ENCODE measurements around the gene PCSK1N. TPM values are rescaled to one million over a fixed set of nuclear protein-coding genes. Genes with fewer than 3 reads are reported as not detected.

Gene PCSK1N
- total and polyA plus RNA-seq, 2 of the 13 experiments (the other 11 are each of a cell fraction or from before 2014, with no cell fraction given) = 4.5 to 14.0 TPM

GRCh38 chrX:48801280-48802088 is 33.9 kb downstream of the PCSK1N start, which contains the start of gene HDAC6 (continued):
- TF ChIP-seq SATB2 (CRISPR knock-in tag; IDR thresholded peaks at IDR 0.05) (no peak), RXRA (CRISPR knock-in tag; IDR thresholded peaks at IDR 0.05) (peak; percentile 38; the same call in 1 of the 2 replicates), EHMT2 (IDR thresholded peaks at IDR 0.05; ENCODE audit: borderline replicate concordance, low read depth, low read length) (no peak), ZKSCAN1 (IDR thresholded peaks at IDR 0.05; ENCODE audit: low read length) (no peak), SP140L (CRISPR knock-in tag; IDR thresholded peaks at IDR 0.05; ENCODE audit: borderline replicate concordance) (no peak), MAFF (IDR thresholded peaks at IDR 0.05; ENCODE audit: low read depth, low read length) (no peak), TEAD3 (CRISPR knock-in tag; optimal IDR thresholded peaks at IDR 0.05; ENCODE audit: borderline replicate concordance) (no peak), ZNF33B (CRISPR knock-in tag; IDR thresholded peaks at IDR 0.05) (no peak), ATRX (CRISPR knock-in tag; IDR thresholded peaks at IDR 0.05; ENCODE audit: borderline replicate concordance) (no peak), STAT5B (CRISPR knock-in tag; IDR thresholded peaks at IDR 0.05) (no peak), ZNF224 (CRISPR knock-in tag; IDR thresholded peaks at IDR 0.05) (no peak), ZNF180 (CRISPR knock-in tag; IDR thresholded peaks at IDR 0.05; ENCODE audit: borderline replicate concordance, low read depth) (no peak), ETV5 (CRISPR knock-in tag; IDR thresholded peaks at IDR 0.05; ENCODE audit: borderline replicate concordance) (no peak), NCOA5 (CRISPR knock-in tag; IDR thresholded peaks at IDR 0.05) (no peak), ZNF232 (CRISPR knock-in tag; IDR thresholded peaks at IDR 0.05; ENCODE audit: borderline replicate concordance) (no peak), ZNF235 (CRISPR knock-in tag; IDR thresholded peaks at IDR 0.05; ENCODE audit: borderline replicate concordance) (0 out of 2 replicates have a peak, but pooled peaks have one; percentile 65), ZNF709 (CRISPR knock-in tag; IDR thresholded peaks at IDR 0.05) (no peak), RBFOX2 (IDR thresholded peaks at IDR 0.05; ENCODE audit: low read depth, low read length) (peak; percentile 79), GATAD1 (CRISPR knock-in tag; IDR thresholded peaks at IDR 0.05) (peak; percentile 98), ZNF670 (CRISPR knock-in tag; IDR thresholded peaks at IDR 0.05; ENCODE audit: borderline replicate concordance) (peak; percentile 62; the same call in 1 of the 2 replicates), U2AF2 (IDR thresholded peaks at IDR 0.05; ENCODE audit: low read depth, low read length) (no peak), UBTF (CRISPR knock-in tag; IDR thresholded peaks at IDR 0.05) (no peak), RBAK (CRISPR knock-in tag; IDR thresholded peaks at IDR 0.05) (no peak), NCOA2 (CRISPR knock-in tag; IDR thresholded peaks at IDR 0.05) (no peak)
- TF ChIP-seq, protein P1, sequence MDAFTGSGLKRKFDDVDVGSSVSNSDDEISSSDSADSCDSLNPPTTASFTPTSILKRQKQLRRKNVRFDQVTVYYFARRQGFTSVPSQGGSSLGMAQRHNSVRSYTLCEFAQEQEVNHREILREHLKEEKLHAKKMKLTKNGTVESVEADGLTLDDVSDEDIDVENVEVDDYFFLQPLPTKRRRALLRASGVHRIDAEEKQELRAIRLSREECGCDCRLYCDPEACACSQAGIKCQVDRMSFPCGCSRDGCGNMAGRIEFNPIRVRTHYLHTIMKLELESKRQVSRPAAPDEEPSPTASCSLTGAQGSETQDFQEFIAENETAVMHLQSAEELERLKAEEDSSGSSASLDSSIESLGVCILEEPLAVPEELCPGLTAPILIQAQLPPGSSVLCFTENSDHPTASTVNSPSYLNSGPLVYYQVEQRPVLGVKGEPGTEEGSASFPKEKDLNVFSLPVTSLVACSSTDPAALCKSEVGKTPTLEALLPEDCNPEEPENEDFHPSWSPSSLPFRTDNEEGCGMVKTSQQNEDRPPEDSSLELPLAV (CRISPR knock-in tag; conservative IDR thresholded peaks at IDR 0.05; ENCODE audit: low read depth) = no peak
- TF ChIP-seq, protein P2, sequence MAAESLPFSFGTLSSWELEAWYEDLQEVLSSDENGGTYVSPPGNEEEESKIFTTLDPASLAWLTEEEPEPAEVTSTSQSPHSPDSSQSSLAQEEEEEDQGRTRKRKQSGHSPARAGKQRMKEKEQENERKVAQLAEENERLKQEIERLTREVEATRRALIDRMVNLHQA (CRISPR knock-in tag; IDR thresholded peaks at IDR 0.05) = no peak
